Myocyte (in vitro differentiated cells): ENCODE data around the gene PPP1R13B. TPM values are rescaled to one million over a fixed set of nuclear protein-coding genes. Genes with fewer than 3 reads are reported as not detected.
"Not testable (repeated sequence)": the region's sequence is repeated elsewhere in the genome, so short reads cannot be mapped to it uniquely, and the experiment has no call there.

Experiments
- DNase-seq: peaks from one replicate; pipeline ENCODE4 v3.0.0-alpha.2; 2012; ENCODE audit warnings: low read depth
- total RNA-seq: library from RNA; depleted of rRNA; stranded (reverse); fragments of >200 nt; gene quantifications from 2 replicates; pipeline ENCODE4 v1.2.3, GENCODE V29; 2014

Gene PPP1R13B
- total RNA-seq, 1 donor from 2014 or later: 1.2 TPM

DNA sequence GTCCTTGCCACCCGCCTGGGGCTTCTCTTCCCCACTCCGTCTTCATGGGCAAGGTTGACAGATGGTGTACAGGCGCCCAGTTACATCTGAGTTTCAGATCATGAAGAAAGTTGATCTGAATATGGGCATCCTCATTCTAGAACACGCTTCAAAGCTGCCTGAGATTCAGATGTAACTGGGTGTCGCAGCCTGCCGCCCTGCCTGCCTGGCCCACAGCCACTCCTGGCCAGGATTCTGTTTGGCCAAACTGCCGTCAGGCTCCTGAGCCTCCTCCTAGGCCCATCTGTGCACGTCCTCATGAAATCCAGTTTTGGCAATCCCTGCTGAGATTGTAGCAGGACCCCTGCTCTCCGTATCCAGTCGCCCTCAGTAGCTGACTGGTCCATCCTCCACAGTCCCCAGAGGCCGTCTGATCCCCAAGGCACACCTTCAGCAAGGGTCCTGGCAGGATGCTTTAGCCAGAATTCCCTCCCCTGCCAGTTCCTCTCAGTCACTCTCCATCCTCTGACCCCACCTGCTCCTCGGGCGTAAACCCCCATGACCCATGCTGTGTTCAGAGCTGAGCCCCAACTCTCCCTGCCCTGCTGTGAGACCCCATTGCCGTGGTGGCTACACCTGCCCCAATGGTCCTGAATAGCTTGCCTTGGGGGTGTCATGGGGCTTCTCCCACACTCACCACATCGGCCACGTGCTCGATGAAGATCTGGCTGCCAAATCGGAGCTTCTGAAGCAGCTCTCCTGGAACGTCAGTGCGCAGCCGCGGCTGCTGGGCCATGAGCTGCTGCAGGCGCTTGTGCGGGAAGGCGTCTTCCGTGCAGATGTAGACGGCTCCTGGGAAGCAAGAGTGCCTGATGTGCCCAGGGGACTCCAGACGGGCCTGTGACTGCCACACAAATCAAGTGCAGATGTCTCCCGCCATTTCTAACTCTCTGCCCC is 144.6 kb downstream of the PPP1R13B start:
- no peak for DNase-seq

DNA sequence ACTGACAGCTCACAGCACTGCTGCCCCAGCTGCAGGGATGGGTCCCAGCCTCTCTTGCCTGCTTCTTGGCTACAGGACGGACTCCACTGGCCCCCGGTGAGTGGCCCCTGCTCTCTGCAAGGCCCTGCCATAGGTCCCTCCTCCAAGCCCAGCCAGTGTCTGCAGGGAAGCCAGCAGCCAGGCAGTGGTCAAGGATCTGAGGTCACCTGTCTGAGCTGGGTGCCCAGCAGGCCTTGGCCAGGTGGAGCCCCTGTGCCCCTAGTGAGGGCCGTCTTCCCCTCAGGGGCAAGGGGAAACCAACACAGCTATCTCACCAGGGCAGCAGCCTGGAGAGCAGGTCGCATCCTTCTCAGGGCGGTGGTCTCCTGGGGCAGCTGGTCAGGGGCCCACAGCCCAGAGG is 145.3 kb downstream of the PPP1R13B start:
- DNase-seq: no peak

DNA sequence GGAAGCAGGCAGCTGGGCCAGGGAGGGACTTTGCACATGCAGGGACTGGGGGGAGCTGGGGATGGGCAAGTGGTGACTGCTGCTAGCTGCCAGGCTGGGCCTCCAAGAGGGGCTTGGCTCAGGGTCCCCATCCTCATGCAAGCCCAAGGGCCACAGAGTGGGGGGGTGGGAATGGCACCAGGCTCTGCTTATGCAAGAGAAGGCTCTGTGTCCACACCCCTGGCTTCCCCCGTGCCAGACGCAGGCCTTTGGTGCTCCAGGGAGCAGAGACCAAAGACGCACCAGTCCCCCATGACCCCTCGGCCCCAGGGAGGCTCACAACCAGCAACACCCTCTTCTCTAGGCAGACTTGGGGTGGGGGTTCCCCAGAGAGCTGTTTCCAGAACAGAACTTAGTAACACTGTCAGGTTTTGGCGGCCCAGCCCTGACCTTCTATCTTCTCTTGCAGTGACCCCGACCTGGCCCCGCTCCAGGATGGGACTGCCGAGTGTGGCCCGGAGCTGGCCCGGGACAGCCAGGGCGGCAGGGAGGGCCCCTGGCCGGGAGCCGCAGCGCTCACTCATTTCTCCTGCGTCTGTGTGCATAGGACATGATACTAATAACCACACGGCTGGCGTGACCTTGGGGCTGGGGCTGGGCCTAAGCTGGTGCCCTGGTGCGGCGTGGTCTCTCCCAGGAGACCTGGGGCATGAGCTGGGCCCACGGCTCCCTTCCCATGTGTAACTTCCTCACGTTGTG is 146.5 kb downstream of the PPP1R13B start:
- no peak for DNase-seq

DNA sequence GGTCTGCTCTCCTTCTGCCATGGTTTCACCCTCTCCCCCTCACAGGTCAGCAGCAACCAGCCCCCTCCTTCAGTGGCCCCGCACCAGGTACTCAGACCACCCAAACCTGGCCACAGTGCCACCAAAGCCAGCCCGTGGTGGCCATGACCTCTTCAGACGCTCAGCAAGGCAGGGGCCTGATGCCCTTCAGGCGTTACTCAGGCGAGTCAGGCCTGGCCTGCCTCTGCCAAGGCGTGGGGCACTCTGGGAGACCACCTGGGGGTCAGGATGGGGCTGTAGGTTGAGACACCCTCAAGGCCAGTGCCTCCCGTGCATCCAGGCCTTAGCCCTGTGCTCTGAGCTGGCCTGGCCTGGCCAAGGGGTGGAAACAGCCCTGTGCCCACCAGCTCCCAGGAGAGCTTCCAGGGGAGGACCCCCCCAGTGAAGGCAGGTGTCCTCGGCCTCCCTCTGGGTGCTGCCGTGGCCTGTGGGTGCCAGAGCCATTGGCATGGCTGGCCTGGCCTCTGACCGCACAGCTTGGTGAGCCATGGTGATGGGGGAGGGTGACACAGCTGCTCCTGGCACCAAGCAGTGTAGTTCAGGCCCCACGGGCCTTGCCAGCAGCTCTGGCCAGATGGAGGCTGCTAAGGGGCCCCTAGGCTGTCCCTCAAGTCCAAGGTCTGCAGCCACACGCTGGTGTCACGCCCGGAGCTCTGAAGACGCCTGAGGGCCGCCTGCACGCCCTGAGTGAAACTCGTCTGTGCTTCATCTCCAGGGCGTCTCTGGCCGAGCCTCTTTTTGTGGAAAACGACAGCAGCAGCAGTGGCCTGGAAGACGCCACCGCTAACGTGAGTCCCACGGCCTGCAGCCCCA is 147.2 kb downstream of the PPP1R13B start:
- peak; percentile 68 for DNase-seq

DNA sequence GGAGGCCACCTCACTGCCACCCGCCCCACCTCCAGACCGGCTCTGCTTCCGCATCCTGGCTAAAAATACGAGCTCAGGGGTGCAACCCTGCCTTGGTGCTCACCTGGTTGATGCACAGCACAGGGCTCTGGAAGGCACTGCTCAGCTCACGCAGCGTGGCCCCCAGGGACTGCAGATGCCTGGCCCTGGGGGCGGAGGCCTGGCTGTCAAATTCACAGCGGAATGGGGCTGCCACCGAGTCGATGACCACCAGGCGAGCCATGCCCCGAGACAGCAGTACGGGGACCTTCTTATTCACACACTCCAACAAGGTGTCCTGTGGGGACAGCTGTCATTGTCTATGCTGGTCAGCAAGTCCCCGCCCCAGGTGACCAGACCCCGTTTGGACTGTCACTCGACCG is 148.1 kb downstream of the PPP1R13B start:
- no peak for DNase-seq

DNA sequence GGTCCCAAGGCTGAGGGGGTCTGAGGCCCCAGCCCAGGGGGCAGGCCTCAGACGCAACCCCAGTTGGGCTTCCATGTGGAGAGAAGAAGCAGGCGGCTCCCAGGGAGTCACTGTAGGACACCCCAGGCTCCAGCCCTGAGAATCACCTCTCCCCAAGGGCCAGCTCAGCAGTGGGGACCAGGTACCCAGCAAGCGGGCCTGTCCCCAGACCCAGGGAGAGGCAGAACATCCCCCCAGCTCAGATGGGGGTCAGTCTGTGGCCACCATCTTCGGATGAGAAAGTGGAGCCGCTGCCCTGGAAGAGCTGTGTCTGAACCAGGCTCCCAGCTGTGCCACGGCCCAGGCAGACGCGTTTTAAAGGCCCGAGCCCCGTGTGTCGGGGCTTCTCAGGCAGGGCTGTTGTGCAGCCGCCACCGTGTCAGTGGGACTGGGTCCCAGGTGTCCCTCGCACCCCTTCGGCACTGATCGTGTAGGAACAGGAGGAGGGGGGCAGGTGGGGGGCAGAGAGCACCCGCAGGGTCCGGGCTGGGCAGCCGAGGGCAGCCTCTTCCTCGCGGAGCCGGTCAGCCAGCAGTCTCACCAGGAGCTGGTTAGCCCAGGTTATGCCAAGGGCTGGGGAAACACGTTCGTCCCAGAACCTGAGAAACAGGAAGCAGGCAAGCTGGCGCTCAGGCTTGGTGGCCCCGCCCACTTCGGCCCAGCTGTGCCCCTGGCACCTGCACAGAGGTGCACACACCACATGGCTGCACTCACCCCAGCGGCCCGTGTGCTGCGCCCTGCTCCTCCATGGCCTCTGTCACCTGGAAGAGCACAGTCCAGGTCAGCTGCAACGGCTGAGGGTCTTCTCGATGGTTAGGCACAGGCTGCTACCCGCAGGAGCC is 148.8 kb downstream of the PPP1R13B start:
- DNase-seq: no peak

DNA sequence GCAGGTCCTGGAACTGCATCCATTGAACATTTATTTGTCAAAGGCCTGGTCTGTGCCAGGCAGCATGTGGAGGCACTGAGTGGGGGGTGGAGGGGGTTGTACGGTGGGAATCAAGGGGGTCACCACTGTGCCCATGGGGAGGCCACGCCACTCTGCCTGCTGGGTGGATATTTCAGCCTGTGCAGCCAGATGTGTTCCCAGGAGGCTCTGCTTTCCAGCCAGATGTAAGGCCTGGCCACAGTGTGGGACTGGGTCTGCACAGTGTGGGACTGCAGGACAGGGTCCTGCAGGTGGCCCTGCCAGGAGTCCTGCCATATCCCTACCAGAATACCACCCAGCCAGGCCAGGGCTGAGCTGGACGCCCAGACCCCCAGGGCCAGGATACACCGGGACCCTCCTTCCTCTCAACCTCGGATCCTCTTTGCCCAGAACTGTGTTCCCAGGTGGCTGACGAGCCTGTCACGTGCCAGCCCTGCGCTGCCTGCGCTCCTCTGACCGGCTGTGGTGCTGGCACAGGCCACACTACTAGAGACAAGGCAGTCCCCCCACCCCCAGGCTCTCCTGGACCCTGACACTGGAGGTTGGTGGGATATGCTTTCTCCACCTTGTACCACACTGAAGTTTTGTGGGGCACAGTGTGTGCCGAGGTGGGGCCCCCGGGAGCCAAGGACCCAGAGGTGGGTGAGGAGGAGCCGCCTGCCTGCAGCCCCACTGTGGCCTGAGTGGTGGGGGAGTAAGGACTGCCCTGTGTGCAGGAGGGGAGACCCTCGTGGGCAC is 149.6 kb downstream of the PPP1R13B start:
- no peak for DNase-seq

DNA sequence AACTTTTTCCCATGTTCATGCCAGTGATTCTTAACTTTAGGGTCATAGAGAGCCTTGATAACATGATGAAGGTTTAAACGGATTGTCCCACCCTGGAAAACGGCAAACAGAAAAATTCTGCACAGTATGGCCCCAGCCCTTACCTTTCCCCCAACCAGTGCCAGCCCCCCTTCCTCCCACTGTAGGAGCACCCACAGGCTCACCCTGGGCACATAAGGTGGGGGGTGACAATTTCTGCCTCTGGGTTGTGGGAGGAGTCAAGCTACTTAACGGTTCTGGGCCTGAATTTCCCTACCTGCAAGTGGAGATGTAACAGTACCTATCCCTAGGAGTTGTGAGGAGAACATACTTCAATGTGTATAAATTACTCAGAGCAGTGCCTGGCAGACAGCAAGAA is 150.2 kb downstream of the PPP1R13B start:
- DNase-seq: no peak

DNA sequence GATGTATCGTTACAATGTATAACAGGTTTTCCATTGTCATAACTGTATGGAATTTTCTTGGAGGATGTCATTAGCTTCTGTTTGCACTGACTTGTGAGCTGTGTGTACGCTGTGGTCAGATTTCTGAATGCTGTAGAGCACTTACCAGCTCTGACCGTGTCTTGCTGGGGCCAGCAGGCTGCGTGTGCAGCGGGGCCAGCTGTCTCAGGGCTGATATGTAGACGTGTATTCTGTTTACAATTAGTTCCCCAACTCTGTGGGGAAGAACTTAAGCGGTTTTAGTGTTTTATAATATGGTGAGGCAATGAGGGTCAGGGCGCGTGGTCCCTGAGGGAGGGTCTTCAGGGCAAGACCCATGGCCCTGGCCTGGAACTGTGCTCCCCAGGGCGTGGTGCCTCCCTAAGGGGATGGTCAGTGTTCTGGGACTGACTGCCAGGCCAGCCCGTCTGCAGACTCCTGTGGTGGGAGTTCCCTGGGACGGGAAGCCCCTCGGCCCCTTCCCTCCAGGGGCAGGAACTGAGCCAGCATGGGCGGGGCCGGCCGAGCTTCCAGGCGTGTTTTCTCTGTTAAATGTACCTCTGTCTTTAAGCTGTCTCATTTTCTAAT is 150.8 kb downstream of the PPP1R13B start:
- peak; percentile 46 for DNase-seq

DNA sequence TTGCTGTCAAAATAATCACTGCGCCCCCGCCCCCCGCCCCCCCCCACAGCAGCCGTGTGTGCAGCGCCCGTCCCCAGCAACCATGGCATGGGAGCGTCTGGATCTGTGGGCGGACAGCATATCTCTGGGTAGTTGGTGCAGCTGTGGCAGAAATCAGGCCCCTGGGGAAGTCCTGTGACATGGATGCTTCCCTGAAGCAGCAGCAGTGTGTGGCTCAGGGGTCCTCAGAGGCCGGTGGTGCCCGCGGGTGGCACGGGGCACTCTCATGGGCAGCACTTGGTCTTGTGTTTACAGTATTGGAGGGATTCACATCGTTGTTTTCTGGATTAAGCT is 151.3 kb downstream of the PPP1R13B start:
- peak; percentile 94 for DNase-seq

DNA sequence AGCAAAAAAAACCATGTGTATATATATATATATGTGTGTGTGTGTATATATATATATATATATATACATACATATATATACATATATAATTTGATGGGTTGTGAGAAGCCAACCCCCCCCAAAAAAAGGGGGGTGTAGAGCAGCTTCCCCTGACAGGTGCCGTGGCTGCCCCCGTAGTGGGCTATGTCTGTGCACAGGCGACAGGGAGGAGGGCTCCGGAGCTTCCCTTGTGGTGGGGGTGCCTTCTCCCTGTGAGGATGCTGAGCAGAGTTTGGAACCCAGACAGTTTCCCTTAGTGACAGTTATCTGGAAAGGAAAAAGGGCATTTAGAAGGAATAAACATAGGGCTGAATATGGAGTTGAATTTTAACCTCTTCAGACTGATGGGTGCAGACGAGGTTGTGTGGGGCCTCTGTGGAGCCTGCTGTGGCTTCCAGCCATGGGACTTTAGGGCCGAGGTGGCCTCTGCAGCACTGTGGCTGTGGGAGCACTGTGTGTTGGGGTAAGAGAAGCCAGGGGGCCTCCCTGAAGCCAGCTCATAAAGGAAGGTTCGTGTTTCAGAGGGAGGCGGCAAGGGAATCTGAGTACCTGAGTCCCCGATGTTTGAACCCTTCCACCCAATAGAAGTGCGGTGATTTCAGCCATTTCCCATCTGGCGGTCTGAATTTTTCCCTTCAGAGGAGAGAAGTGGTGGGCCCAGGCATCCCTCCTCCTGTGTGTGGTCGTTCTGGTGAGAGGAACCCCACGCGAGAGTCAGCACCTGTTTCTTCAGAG is 151.9 kb downstream of the PPP1R13B start:
- no peak for DNase-seq

DNA sequence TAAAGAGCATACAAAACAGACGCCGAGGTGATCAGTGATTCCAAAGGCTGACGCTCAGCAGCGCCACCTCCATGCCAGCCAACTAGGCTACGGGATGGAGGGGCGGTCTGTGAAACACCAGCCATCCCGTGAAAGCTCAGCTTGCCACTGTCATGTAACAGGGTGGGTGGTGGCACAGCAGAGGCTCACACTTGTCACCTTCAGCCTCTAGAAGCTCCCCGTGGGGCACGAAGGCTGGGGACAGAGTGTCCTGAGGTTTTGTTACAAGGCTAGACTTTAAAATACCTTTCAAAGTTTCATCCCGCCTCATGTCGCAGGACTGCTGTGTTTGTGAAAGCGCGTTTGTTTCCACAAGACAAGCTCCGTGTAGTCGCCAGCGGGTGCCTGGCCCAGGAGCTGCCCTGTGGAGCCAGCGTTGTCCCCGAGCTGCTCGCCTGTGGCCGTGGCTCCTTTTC is 152.8 kb downstream of the PPP1R13B start:
- DNase-seq: no peak

DNA sequence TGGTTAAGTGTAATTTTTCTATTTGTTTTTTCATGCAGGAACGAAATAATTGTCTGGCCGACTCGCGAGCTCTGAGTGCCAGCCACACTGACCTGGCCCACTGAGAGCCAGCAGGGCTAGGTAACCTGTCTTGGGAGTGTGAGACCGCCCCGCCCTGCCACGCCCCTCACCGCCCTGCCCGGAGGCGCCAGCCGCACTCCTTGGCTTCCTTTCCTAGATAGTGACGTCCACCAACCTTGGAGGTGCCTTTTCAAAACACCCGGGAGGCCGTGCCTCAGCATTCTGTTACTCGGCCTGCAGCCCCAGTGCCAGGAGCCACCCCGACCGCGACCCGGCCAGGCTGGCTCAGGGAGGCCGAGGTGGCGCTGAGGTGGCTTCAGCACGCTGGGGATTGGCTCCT is 153.9 kb downstream of the PPP1R13B start:
- no peak for DNase-seq

DNA sequence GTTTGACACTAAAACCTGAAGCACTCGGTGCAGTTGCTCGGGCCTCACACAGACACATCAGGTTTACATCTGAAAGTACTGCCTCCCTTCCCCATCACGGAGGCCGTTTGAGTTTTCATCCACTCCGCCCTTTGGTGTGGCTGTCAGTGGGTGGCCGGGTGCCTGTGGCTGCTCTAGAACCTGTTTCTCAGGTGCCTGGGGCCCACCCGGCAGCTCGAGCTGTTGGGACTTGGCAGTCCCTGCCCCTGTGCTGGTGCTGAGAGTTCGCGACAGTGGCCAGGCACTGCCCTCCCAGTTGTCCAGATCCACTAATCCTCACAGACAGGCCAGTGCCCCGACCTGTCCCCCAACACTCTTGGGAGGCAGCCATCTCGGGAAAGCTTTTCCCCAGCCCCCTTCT is 154.5 kb downstream of the PPP1R13B start:
- no peak for DNase-seq

DNA sequence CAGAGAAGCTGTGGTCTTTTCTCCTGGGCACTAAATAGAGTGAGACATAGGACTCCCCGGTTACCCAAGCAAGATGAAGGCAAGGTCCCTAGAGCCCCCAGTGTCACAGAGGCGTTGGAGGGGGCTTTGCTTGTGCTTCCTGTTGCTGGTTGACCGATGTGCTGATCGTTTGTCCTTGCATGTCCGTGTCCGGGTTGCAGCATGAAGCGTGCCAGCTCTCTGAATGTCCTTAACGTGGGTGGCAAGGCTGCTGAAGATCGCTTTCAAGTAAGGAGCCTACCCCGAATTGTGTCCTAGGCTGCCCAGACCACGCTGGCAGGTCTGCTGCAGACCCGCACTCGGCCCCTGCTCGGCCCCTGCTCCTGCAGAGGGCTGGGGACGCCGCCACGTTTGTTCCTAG is 155.2 kb downstream of the PPP1R13B start:
- DNase-seq: no peak

DNA sequence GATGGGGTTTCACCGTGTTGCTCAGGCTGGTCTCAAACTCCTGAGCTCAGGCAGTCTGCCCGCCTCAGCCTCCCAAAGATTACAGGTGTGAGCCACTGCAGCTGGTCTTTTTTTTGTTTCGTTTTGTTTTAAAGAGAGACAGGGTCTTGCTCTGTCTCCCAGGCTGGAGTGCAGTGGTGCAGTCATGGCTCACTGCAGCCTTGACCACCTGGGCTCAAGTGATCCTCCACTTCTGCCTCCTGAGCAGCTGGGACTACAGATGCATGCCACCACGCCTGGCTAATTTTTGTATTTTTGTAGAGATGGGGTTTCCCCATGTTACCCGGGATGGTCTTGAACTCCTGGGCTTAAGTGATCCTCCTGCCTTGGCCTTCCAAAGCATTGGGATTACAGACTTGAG is 155.7 kb downstream of the PPP1R13B start:
- not testable (repeated sequence) for DNase-seq

DNA sequence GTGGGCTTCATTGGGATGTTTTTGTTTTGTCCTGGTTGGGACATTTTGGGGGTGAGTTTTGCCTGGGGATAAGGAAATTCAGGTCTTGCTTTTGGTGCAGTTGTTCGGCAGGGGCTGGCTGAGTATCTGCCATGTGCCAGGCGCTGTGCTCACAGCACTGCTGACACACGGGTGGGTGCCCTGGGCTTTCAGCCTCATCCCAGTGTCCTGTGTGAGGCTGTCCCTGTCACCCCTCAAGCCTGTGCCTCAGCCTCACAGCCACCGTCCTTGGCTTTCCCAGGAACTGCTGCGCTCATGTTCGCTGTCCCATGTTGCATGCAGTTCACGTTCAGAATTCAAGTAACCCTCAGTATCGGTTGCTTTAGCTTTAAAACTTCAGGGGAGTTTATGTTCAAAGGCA is 157.0 kb downstream of the PPP1R13B start:
- DNase-seq: no peak
